HEK293 (cell line): ENCODE measurements around the gene KCTD19.

ENCODE experiments used
- CTCF ChIA-PET: fragments of 350-600 bp; formaldehyde crosslinking; extraction: SDS; loops from one replicate; lab custom pipeline; 2021; ENCODE audit warnings: antibody characterized with exemption; lab: Yijun Ruan, JAX
- POLR2A ChIA-PET: fragments of 300-600 bp; formaldehyde crosslinking; extraction: SDS; loops from one replicate; lab custom pipeline; 2020; ENCODE audit warnings: antibody characterized with exemption, inconsistent platforms; lab: Yijun Ruan, JAX
- H3K27ac ChIP-seq: fragments of 200-500 bp; sonication (Bioruptor generic); 2 replicates; pipeline ENCODE4 v1.5.1; 2014; ENCODE audit warnings: low read depth, low read length, control low read depth, inconsistent platforms; ENCODE audit errors: extremely low read depth
- H3K36me3 ChIP-seq, 2 experiments: fragments of 200-500 bp in 1 of 2; sonication (Bioruptor generic) in 1 of 2; 1 replicate in 1 of 2; 2 replicates in 1 of 2; pipeline ENCODE4 v1.5.1; 2014 to 2017; ENCODE audit warnings: inconsistent platforms in 2 of 2, low read length in 2 of 2; ENCODE audit not compliant: control insufficient read depth in 2 of 2, insufficient read depth in 1 of 2
- H3K4me1 ChIP-seq: fragments of 200-500 bp; sonication (Bioruptor generic); 2 replicates; pipeline ENCODE4 v1.5.1; 2014; ENCODE audit warnings: mild to moderate bottlenecking, low read length, inconsistent platforms; ENCODE audit not compliant: control insufficient read depth, insufficient read depth
- H3K4me3 ChIP-seq: 2 replicates; pipeline ENCODE4 v1.5.1; 2011; ENCODE audit warnings: low read depth, mild to moderate bottlenecking, control low read depth, low read length, moderate library complexity
- H3K9me3 ChIP-seq: fragments of 200-500 bp; sonication (Bioruptor generic); 2 replicates; pipeline ENCODE4 v1.5.1; 2014; ENCODE audit warnings: low read depth, low read length, inconsistent platforms; ENCODE audit not compliant: control insufficient read depth, insufficient read depth
- BCL11A ChIP-seq: fragments of 450-650 bp; formaldehyde crosslinking; IDR thresholded peaks from 2 replicates; pipeline ENCODE4 v1.5.1; 2016; ENCODE audit warnings: low read depth, missing biosample characterization, missing genetic modification characterization
- BCL11B ChIP-seq: fragments of 450-650 bp; formaldehyde crosslinking; IDR thresholded peaks from 2 replicates; pipeline ENCODE4 v1.5.1; 2016; ENCODE audit warnings: low read depth, missing biosample characterization, missing genetic modification characterization
- EGR2 ChIP-seq: fragments of 450-650 bp; formaldehyde crosslinking; IDR thresholded peaks from 2 replicates; pipeline ENCODE4 v1.5.1; 2016; ENCODE audit warnings: low read depth, missing biosample characterization, missing genetic modification characterization
- SP7 ChIP-seq: fragments of 450-650 bp; formaldehyde crosslinking; IDR thresholded peaks from 2 replicates; pipeline ENCODE4 v1.5.1; 2016; ENCODE audit warnings: missing biosample characterization, missing genetic modification characterization
- TCF7L2 ChIP-seq: IDR thresholded peaks from 2 replicates; pipeline ENCODE4 v1.6.1; 2011; ENCODE audit warnings: low read depth, mild to moderate bottlenecking, inconsistent platforms, low read length, moderate library complexity, borderline replicate concordance
- ZBTB17 ChIP-seq: fragments of 450-650 bp; formaldehyde crosslinking; IDR thresholded peaks from 2 replicates; pipeline ENCODE4 v1.5.1; 2016; ENCODE audit warnings: missing biosample characterization, missing genetic modification characterization
- ZBTB8A ChIP-seq: fragments of 450-650 bp; formaldehyde crosslinking; IDR thresholded peaks from 2 replicates; pipeline ENCODE4 v1.5.1; 2016; ENCODE audit warnings: missing biosample characterization, missing genetic modification characterization
- ZNF132 ChIP-seq: fragments of 450-650 bp; formaldehyde crosslinking; IDR thresholded peaks from 2 replicates; pipeline ENCODE4 v1.5.1; 2017; ENCODE audit warnings: missing biosample characterization, missing genetic modification characterization, borderline replicate concordance
- ZNF133 ChIP-seq: fragments of 450-650 bp; formaldehyde crosslinking; IDR thresholded peaks from 2 replicates; pipeline ENCODE4 v1.5.1; 2016; ENCODE audit warnings: missing biosample characterization, missing genetic modification characterization
- ZNF138 ChIP-seq: fragments of 450-650 bp; formaldehyde crosslinking; IDR thresholded peaks from 2 replicates; pipeline ENCODE4 v1.5.1; 2016; ENCODE audit warnings: missing biosample characterization, missing genetic modification characterization, borderline replicate concordance
- ZNF174 ChIP-seq: fragments of 450-650 bp; formaldehyde crosslinking; IDR thresholded peaks from 2 replicates; pipeline ENCODE4 v1.5.0; 2017; ENCODE audit warnings: missing biosample characterization, mild to moderate bottlenecking, missing genetic modification characterization
- ZNF2 ChIP-seq: fragments of 450-650 bp; formaldehyde crosslinking; IDR thresholded peaks from 2 replicates; pipeline ENCODE4 v1.5.1; 2016; ENCODE audit warnings: missing biosample characterization, missing genetic modification characterization
- ZNF214 ChIP-seq: fragments of 450-650 bp; formaldehyde crosslinking; IDR thresholded peaks from 2 replicates; pipeline ENCODE4 v1.5.1; 2017; ENCODE audit warnings: missing biosample characterization, mild to moderate bottlenecking, missing genetic modification characterization, borderline replicate concordance
- ZNF335 ChIP-seq: fragments of 450-650 bp; formaldehyde crosslinking; conservative IDR thresholded peaks from 2 replicates; pipeline ENCODE4 v1.5.1; 2016; ENCODE audit warnings: missing biosample characterization, missing genetic modification characterization
- ZNF391 ChIP-seq: fragments of 450-650 bp; formaldehyde crosslinking; IDR thresholded peaks from 2 replicates; pipeline ENCODE4 v1.5.1; 2016; ENCODE audit warnings: low read depth, missing biosample characterization, missing genetic modification characterization, borderline replicate concordance
- ZNF394 ChIP-seq: fragments of 450-650 bp; formaldehyde crosslinking; IDR thresholded peaks from 2 replicates; pipeline ENCODE4 v1.5.1; 2016; ENCODE audit warnings: missing biosample characterization, missing genetic modification characterization, mild to moderate bottlenecking, moderate library complexity, borderline replicate concordance
- ZNF530 ChIP-seq: fragments of 450-650 bp; formaldehyde crosslinking; IDR thresholded peaks from 2 replicates; pipeline ENCODE4 v1.5.1; 2016; ENCODE audit warnings: low read depth, missing biosample characterization, missing genetic modification characterization
- ZNF585B ChIP-seq: fragments of 450-650 bp; formaldehyde crosslinking; IDR thresholded peaks from 2 replicates; pipeline ENCODE4 v1.5.1; 2016; ENCODE audit warnings: missing biosample characterization, missing genetic modification characterization
- ZNF623 ChIP-seq: fragments of 450-650 bp; formaldehyde crosslinking; IDR thresholded peaks from 2 replicates; pipeline ENCODE4 v1.5.1; 2016; ENCODE audit warnings: missing biosample characterization, missing genetic modification characterization
- ZNF660 ChIP-seq: fragments of 450-650 bp; IDR thresholded peaks from 2 replicates; pipeline ENCODE4 v1.5.1; 2018; ENCODE audit warnings: missing biosample characterization, mild to moderate bottlenecking, missing genetic modification characterization
- TF ChIP-seq, protein P1 (sequence below): fragments of 450-650 bp; formaldehyde crosslinking; IDR thresholded peaks from 2 replicates; pipeline ENCODE4 v1.5.1; 2016; ENCODE audit warnings: missing biosample characterization, missing genetic modification characterization
- TF ChIP-seq, protein P2 (sequence below): fragments of 450-650 bp; formaldehyde crosslinking; IDR thresholded peaks from 2 replicates; pipeline ENCODE4 v1.5.1; 2016; ENCODE audit warnings: missing biosample characterization, missing genetic modification characterization

KCTD19 gene

DNA sequence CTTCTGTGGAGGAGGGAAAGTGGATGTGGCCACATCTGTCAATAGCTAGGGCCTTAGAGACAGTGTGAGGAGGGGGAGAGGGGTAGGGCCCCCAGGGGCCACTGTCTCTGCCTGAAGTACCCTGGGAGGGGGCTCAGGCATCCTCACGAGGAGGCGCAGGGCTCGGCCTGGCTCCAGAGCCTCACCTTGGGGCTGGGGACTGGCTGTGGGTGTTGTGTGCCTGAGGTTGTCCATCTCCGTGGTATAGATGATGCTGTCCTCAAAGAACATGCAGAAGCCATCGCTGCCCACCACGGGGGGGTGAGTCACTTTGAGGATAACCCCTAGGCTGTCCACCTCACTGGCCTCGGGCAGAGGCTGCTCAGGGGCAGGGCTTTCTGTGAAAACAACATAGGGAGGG, 35.1 kb downstream of the KCTD19 start:
- TF ChIP-seq ZNF660 (tag by site-specific recombination), result no peak
- TF ChIP-seq ZNF2, result no peak
- TF ChIP-seq TCF7L2, result no peak
- TF ChIP-seq ZNF132 (tag by site-specific recombination), result no peak
- no peak for TF ChIP-seq ZBTB8A (tag by site-specific recombination)
- no peak for TF ChIP-seq ZNF623
- no peak overlapping the region for H3K4me3 ChIP-seq
- H3K9me3 ChIP-seq, result no peaks in the 10 kb centered on the region
- ChIA-PET CTCF (no interaction called here), POLR2A (no interaction called here)
- H3K27ac ChIP-seq, result no peak overlapping the region
- H3K36me3 ChIP-seq, result peaks cover 0 to 13% of the 10 kb centered on the region in 2 experiments; a peak in 1 of 3 replicates
- H3K4me1 ChIP-seq, result no peaks in the 10 kb centered on the region

DNA sequence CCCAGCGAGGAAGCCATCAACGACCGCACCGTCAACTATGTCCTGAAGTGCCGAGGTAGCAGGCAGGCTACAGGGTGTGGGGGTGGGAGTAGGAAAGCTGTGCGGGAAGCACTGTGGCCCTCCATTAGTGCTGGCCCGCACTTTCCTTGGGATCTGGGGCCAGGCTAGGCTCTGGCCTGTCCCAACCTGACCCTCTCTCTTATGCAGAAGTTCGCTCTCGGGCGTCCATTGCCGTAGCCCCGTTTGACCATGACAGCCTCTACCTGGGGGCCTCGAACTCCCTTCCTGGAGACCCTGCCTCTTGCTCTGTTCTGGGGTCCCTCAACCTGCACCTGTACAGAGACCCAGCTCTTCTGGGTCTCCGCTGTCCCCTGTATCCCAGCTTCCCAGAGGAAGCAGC, 38.6 kb downstream of the KCTD19 start:
- H3K4me3 ChIP-seq, result no peak overlapping the region
- no peak for TF ChIP-seq BCL11A
- TF ChIP-seq ZNF138 (tag by site-specific recombination), result no peak
- TF ChIP-seq ZNF133, result no peak
- ChIA-PET POLR2A (no interaction called here), CTCF (interaction anchor here (1.0 to 1.3 kb wide), 4 partner anchors 8 to 129 kb away, joined by 3 to 6 read pairs (median 3); partner anchors contain the start of gene ZDHHC1)
- peaks cover 0 to 31% of the 10 kb centered on the region in 2 experiments; a peak in 1 of 3 replicates for H3K36me3 ChIP-seq
- no peaks in the 10 kb centered on the region for H3K4me1 ChIP-seq
- H3K9me3 ChIP-seq, result no peaks in the 10 kb centered on the region
- no peak overlapping the region for H3K27ac ChIP-seq

DNA sequence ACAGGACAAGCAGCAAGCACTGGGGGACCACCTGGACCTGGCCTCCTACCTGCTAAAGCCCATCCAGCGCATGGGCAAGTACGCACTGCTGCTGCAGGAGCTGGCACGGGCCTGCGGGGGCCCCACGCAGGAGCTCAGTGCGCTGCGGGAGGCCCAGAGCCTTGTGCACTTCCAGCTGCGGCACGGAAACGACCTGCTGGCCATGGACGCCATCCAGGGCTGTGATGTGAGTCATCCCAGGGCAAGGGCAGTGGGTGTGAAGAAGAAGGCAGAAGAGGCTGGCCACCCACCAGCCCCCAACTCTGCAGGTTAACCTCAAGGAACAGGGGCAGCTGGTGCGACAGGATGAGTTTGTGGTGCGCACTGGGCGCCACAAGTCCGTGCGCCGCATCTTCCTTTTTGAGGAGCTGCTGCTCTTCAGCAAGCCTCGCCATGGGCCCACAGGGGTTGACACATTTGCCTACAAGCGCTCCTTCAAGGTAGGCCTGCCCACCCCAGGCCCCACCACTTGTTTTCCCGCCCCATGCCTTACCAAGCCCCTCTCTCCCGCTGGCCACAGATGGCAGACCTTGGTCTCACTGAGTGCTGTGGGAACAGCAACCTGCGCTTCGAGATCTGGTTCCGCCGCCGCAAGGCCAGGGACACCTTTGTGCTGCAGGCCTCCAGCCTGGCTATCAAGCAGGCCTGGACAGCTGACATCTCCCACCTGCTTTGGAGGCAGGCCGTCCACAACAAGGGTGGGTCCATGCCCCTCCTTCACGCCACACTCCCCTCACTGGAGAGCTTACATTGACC, 39.9 kb downstream of the KCTD19 start:
- Histone ChIP-seq H3K4me1 (no peaks in the 10 kb centered on the region), H3K9me3 (no peaks in the 10 kb centered on the region), H3K36me3 (peaks cover 0 to 42% of the 10 kb centered on the region in 2 experiments; a peak in 1 of 3 replicates), H3K4me3 (no peak overlapping the region)
- POLR2A ChIA-PET, result interaction anchor here (0.7 to 0.8 kb wide), 2 partner anchors 53 to 88 kb away, joined by 3 to 5 read pairs; no protein-coding TSS in a partner anchor
- 0 out of 2 replicates have a peak, but pooled peaks have one; percentile 10 for TF ChIP-seq EGR2 (tag by site-specific recombination)
- TF ChIP-seq BCL11B (tag by site-specific recombination), result no peak
- TF ChIP-seq, all 188 proteins: peak for 1
- CTCF ChIA-PET, result interaction anchor here (0.6 to 3.8 kb wide), 2 partner anchors 10 to 359 kb away, joined by 3 to 26 read pairs; no protein-coding TSS in a partner anchor
- H3K27ac ChIP-seq, result no peak overlapping the region

DNA sequence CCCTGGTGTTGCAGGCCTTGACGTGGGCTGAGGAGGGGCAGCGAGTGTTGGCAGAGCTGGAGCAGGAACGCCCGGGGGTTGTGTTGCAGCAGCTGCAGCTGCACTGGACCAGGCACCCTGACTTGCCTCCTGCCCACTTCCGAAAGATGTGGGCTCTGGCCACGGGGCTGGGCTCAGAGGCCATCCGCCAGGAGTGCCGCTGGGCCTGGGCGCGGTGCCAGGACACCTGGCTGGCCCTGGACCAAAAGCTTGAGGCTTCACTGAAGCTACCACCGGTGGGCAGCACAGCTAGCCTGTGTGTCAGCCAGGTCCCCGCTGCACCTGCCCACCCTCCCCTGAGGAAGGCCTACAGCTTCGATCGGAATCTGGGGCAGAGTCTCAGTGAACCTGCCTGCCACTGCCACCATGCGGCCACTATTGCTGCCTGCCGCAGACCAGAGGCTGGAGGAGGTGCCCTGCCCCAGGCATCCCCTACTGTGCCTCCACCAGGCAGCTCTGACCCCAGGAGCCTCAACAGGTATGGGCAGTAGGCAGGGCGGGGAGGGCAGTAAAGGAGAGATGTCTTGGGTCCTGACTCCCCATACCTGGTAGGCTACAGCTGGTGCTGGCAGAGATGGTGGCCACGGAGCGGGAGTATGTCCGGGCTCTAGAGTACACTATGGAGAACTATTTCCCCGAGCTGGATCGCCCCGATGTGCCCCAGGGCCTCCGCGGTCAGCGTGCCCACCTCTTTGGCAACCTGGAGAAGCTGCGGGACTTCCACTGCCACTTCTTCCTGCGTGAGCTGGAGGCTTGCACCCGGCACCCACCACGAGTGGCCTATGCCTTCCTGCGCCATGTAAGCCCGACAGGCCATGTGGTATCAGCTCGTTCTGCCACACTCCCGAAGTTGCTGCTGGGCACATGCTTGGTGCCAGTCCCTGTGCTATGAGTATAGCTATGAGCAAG, 41.6 kb downstream of the KCTD19 start:
- H3K4me1 ChIP-seq, result no peaks in the 10 kb centered on the region
- H3K36me3 ChIP-seq, result peaks cover 0 to 44% of the 10 kb centered on the region in 2 experiments; a peak in 1 of 3 replicates
- no peak overlapping the region for H3K27ac ChIP-seq
- POLR2A ChIA-PET, result interaction anchor here (0.5 to 0.6 kb wide), 2 partner anchors 34 to 35 kb away, joined by 3 to 4 read pairs; no protein-coding TSS in a partner anchor
- CTCF ChIA-PET, result interaction anchor here (0.6 to 3.8 kb wide), 27 partner anchors 8 to 186 kb away, joined by 3 to 26 read pairs (median 3); partner anchors contain the start of genes KCTD19, LRRC36, SLC9A5 and TMEM208
- H3K4me3 ChIP-seq, result no peak overlapping the region
- no peaks in the 10 kb centered on the region for H3K9me3 ChIP-seq
- TF ChIP-seq ZBTB17 (tag by site-specific recombination), result peak; percentile 33; the same call in 1 of the 2 replicates
- no peak for TF ChIP-seq ZNF335 (tag by site-specific recombination)
- TF ChIP-seq ZNF214 (tag by site-specific recombination), result no peak
- TF ChIP-seq, protein P1, sequence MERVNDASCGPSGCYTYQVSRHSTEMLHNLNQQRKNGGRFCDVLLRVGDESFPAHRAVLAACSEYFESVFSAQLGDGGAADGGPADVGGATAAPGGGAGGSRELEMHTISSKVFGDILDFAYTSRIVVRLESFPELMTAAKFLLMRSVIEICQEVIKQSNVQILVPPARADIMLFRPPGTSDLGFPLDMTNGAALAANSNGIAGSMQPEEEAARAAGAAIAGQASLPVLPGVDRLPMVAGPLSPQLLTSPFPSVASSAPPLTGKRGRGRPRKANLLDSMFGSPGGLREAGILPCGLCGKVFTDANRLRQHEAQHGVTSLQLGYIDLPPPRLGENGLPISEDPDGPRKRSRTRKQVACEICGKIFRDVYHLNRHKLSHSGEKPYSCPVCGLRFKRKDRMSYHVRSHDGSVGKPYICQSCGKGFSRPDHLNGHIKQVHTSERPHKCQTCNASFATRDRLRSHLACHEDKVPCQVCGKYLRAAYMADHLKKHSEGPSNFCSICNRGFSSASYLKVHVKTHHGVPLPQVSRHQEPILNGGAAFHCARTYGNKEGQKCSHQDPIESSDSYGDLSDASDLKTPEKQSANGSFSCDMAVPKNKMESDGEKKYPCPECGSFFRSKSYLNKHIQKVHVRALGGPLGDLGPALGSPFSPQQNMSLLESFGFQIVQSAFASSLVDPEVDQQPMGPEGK (tag by site-specific recombination), result no peak
- no peak for TF ChIP-seq ZNF394 (tag by site-specific recombination)
- TF ChIP-seq SP7 (tag by site-specific recombination), result no peak
- TF ChIP-seq ZNF391 (tag by site-specific recombination), result no peak
- TF ChIP-seq ZNF174 (tag by site-specific recombination), result no peak
- TF ChIP-seq ZNF585B, result no peak
- TF ChIP-seq ZNF530, result no peak
- TF ChIP-seq, protein P2, sequence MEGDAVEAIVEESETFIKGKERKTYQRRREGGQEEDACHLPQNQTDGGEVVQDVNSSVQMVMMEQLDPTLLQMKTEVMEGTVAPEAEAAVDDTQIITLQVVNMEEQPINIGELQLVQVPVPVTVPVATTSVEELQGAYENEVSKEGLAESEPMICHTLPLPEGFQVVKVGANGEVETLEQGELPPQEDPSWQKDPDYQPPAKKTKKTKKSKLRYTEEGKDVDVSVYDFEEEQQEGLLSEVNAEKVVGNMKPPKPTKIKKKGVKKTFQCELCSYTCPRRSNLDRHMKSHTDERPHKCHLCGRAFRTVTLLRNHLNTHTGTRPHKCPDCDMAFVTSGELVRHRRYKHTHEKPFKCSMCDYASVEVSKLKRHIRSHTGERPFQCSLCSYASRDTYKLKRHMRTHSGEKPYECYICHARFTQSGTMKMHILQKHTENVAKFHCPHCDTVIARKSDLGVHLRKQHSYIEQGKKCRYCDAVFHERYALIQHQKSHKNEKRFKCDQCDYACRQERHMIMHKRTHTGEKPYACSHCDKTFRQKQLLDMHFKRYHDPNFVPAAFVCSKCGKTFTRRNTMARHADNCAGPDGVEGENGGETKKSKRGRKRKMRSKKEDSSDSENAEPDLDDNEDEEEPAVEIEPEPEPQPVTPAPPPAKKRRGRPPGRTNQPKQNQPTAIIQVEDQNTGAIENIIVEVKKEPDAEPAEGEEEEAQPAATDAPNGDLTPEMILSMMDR (tag by site-specific recombination), result peak; percentile 48; the same call in 1 of the 2 replicates
